IPS-NIHi11 (cell line): ENCODE measurements around the gene CENPU.
"Not testable (repeated sequence)": the region's sequence is repeated elsewhere in the genome, so short reads cannot be mapped to it uniquely, and the experiment has no call there.

Source experiments
- DNase-seq: peaks from one replicate; pipeline ENCODE4 v3.0.0; 2012; ENCODE audit warnings: mixed read lengths, low spot score

CENPU gene

GRCh38 chr4:184751585-184751956, 17.7 kb upstream of the CENPU start:
- no peak for DNase-seq

- DNase-seq = no peak
Measured at GRCh38 chr4:184750926-184751584, 17.2 kb upstream of the CENPU start.

GRCh38 chr4:184748251-184748652, 14.4 kb upstream of the CENPU start:
- DNase-seq = peak; percentile 71

GRCh38 chr4:184747034-184747830, 13.3 kb upstream of the CENPU start:
- DNase-seq = peak; percentile 31

GRCh38 chr4:184745831-184746795, 12.2 kb upstream of the CENPU start:
- DNase-seq = peak; percentile 82

GRCh38 chr4:184744236-184744635, 10.3 kb upstream of the CENPU start:
- no peak for DNase-seq

- no peak for DNase-seq
Measured at GRCh38 chr4:184743650-184744049, 9.8 kb upstream of the CENPU start.

GRCh38 chr4:184741651-184742050, 7.8 kb upstream of the CENPU start:
- not testable (repeated sequence) for DNase-seq

- no peak for DNase-seq
Measured at GRCh38 chr4:184740980-184741391, 7.1 kb upstream of the CENPU start.

GRCh38 chr4:184739575-184739974, 5.7 kb upstream of the CENPU start:
- DNase-seq = not testable (repeated sequence)

GRCh38 chr4:184734758-184735157, 862 bp upstream of the CENPU start:
- no peak for DNase-seq

GRCh38 chr4:184732126-184732525, 1.8 kb downstream of the CENPU start:
- DNase-seq = no peak

GRCh38 chr4:184731056-184731455, 2.8 kb downstream of the CENPU start:
- DNase-seq = no peak

GRCh38 chr4:184729946-184730345, 4.0 kb downstream of the CENPU start:
- DNase-seq = no peak

- no peak for DNase-seq
Measured at GRCh38 chr4:184728858-184729257, 5.0 kb downstream of the CENPU start.

GRCh38 chr4:184727430-184727829, 6.5 kb downstream of the CENPU start:
- no peak for DNase-seq

- DNase-seq = no peak
Measured at GRCh38 chr4:184722798-184723197, 11.1 kb downstream of the CENPU start.

- no peak for DNase-seq
Measured at GRCh38 chr4:184721254-184721653, 12.6 kb downstream of the CENPU start.

- no peak for DNase-seq
Measured at GRCh38 chr4:184719407-184719806, 14.5 kb downstream of the CENPU start.

- DNase-seq = no peak
Measured at GRCh38 chr4:184715526-184715925, 18.4 kb downstream of the CENPU start.

GRCh38 chr4:184713887-184714286, 20.0 kb downstream of the CENPU start:
- no peak for DNase-seq

GRCh38 chr4:184712322-184712721, 21.6 kb downstream of the CENPU start:
- DNase-seq = no peak
